Caco-2 (cell line): ENCODE results near the gene DCPS. TPM values are rescaled to one million over a fixed set of nuclear protein-coding genes. Genes with fewer than 3 reads are reported as not detected.
"Not testable (repeated sequence)": the region's sequence is repeated elsewhere in the genome, so short reads cannot be mapped to it uniquely, and the experiment has no call there.

Experiments used
- BruUV-seq: library from RNA; stranded (reverse); fragments of 400-500 nt; replicated peaks from 2 replicates; lab custom pipeline; 2021; lab: Mats Ljungman, UMichigan
- CTCF ChIA-PET: fragments of 300-600 bp; sonication (Branson Sonifier 250); formaldehyde crosslinking; loops from one replicate; lab custom pipeline; 2022; ENCODE audit warnings: antibody characterized with exemption; lab: Charles Lee
- POLR2A ChIA-PET: fragments of 300-600 bp; sonication (Branson Sonifier 250); formaldehyde crosslinking; loops from one replicate; lab custom pipeline; 2022; ENCODE audit warnings: antibody characterized with exemption; lab: Charles Lee
- DNase-seq, 2 experiments: peaks; one replicate each; pipeline versions ENCODE4 v3.0.0 to v3.0.0-alpha.2; 2020 to 2022
- H3K27me3 ChIP-seq: replicated peaks from 2 replicates; pipeline ENCODE4 v1.6.0; 2011; ENCODE audit warnings: low read length; ENCODE audit not compliant: control insufficient read depth, insufficient read depth
- H3K36me3 ChIP-seq: 2 replicates; pipeline ENCODE4 v1.5.1; 2011; ENCODE audit warnings: low read length; ENCODE audit not compliant: control insufficient read depth, insufficient read depth
- H3K4me1 ChIP-seq: fragments of 250-450 bp; sonication (Bioruptor Pico); 2 replicates; pipeline ENCODE4 v1.5.1; 2020; ENCODE audit warnings: mild to moderate bottlenecking
- H3K4me3 ChIP-seq: 2 replicates; pipeline ENCODE4 v1.5.1; 2011; ENCODE audit warnings: low read depth, mild to moderate bottlenecking, control low read depth, low read length
- H3K9me3 ChIP-seq: fragments of 250-450 bp; sonication (Bioruptor Pico); 2 replicates; pipeline ENCODE4 v1.5.1; 2020; ENCODE audit warnings: mild to moderate bottlenecking, moderate library complexity
- H3K27ac Mint-ChIP-seq: one replicate; pipeline ENCODE4 v1.8.0; 2022; ENCODE audit warnings: mixed read lengths; ENCODE audit not compliant: unreplicated experiment
- H3K27me3 Mint-ChIP-seq: one replicate; pipeline ENCODE4 v1.8.0; 2022; ENCODE audit warnings: mixed read lengths; ENCODE audit not compliant: insufficient read depth, unreplicated experiment
- H3K36me3 Mint-ChIP-seq: one replicate; pipeline ENCODE4 v1.8.0; 2022; ENCODE audit warnings: mild to moderate bottlenecking, mixed read lengths; ENCODE audit not compliant: insufficient read depth, unreplicated experiment
- H3K4me1 Mint-ChIP-seq: one replicate; pipeline ENCODE4 v1.8.0; 2022; ENCODE audit warnings: low read depth, mixed read lengths; ENCODE audit not compliant: unreplicated experiment
- H3K4me3 Mint-ChIP-seq: one replicate; pipeline ENCODE4 v1.8.0; 2022; ENCODE audit warnings: mild to moderate bottlenecking, moderate library complexity, mixed read lengths; ENCODE audit not compliant: unreplicated experiment
- H3K9me3 Mint-ChIP-seq: one replicate; pipeline ENCODE4 v1.8.0; 2022; ENCODE audit warnings: mixed read lengths; ENCODE audit not compliant: unreplicated experiment
- intact Hi-C: fragments of 100-400 bp; cut with micrococcal nuclease; formaldehyde crosslinking; loops from one replicate; pipeline ENCODE4 v1.10.0; 2022; ENCODE audit not compliant: unreplicated experiment
- total RNA-seq: library from RNA; stranded (reverse); gene quantifications from 2 replicates; pipeline ENCODE4 v1.2.3, GENCODE V29; 2022
- TF ChIP-seq, protein P1 (sequence below), 2 experiments: fragments of 200-600 bp in 1 of 2; IDR thresholded peaks; 1 replicate in 1 of 2; 2 replicates in 1 of 2; pipeline versions ENCODE4 v1.5.1 to v1.8.0; 2011 to 2022; ENCODE audit warnings: antibody characterized with exemption in 1 of 2, control low read depth in 1 of 2, inconsistent platforms in 1 of 2, low read depth in 1 of 2, low read length in 1 of 2, mild to moderate bottlenecking in 1 of 2, moderate library complexity in 1 of 2; ENCODE audit not compliant: insufficient read depth in 1 of 2, severe bottlenecking in 1 of 2, unreplicated experiment in 1 of 2

Gene DCPS
- total RNA-seq, 1 experiment from 2014 or later, result 40.4 TPM

DNA sequence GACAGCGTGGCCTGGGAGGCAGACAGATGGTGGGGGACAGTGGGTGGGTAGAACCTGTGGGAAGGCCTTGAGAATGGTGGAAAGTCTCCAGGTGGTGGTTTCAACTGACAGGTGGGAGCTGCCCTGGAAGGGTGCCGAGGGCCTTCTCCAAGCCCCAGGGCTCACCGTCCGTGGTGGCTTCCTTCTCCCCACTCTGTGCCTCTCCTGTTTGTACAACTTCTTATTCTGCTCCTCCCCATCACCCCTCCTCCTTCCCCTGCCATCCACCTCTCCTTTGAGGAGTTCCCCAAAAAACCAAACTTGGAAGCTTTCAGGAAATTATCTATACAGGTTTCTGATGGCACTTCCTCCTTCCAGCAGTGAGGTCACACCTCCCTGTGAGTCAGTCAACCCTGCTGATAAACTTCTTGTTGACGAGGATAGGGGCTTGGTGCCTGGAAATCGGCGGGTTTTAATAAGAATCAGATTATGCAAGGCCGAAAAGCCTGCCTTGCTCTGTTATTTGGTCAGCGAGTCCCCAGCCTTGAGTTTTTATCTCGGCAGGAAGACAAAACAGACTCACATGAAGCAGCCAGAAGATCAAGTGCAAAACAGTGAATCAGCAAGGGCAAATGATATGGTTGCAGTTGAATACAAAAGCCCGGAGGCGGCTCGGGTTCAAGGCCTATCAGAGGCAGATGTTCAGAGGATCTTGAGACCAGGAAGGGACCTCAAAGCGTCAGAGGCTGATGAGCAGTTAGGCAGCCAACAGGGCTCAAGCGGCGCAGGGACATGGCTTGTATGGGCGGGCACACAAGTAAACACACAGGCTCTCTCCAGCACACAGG lies 42.1 kb downstream of the DCPS start:
- Mint-ChIP-seq H3K27ac (no peak overlapping the region), H3K4me1 (no peaks in the 10 kb centered on the region), H3K36me3 (peaks cover 16% of the 10 kb centered on the region), H3K9me3 (no peaks in the 10 kb centered on the region), H3K27me3 (no peaks in the 10 kb centered on the region), H3K4me3 (no peak overlapping the region)
- intact Hi-C loops, result no loop called here
- Histone ChIP-seq H3K36me3 (0 out of 2 replicates have a peak, but pooled peaks cover 2% of the 10 kb centered on the region), H3K4me1 (no peaks in the 10 kb centered on the region), H3K4me3 (no peak overlapping the region), H3K9me3 (no peaks in the 10 kb centered on the region), H3K27me3 (no peaks in the 10 kb centered on the region)
- ChIA-PET POLR2A (no interaction called here), CTCF (no interaction called here)
- BruUV-seq, result no TSS peak
- DNase-seq, result no peak
- TF ChIP-seq, protein P1, sequence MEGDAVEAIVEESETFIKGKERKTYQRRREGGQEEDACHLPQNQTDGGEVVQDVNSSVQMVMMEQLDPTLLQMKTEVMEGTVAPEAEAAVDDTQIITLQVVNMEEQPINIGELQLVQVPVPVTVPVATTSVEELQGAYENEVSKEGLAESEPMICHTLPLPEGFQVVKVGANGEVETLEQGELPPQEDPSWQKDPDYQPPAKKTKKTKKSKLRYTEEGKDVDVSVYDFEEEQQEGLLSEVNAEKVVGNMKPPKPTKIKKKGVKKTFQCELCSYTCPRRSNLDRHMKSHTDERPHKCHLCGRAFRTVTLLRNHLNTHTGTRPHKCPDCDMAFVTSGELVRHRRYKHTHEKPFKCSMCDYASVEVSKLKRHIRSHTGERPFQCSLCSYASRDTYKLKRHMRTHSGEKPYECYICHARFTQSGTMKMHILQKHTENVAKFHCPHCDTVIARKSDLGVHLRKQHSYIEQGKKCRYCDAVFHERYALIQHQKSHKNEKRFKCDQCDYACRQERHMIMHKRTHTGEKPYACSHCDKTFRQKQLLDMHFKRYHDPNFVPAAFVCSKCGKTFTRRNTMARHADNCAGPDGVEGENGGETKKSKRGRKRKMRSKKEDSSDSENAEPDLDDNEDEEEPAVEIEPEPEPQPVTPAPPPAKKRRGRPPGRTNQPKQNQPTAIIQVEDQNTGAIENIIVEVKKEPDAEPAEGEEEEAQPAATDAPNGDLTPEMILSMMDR (IDR thresholded peaks at IDR 0.05; ENCODE audit: insufficient read depth in 1 of 2, low read depth in 1 of 2, low read length in 1 of 2, severe bottlenecking in 1 of 2, unreplicated experiment in 1 of 2), result no peak

DNA sequence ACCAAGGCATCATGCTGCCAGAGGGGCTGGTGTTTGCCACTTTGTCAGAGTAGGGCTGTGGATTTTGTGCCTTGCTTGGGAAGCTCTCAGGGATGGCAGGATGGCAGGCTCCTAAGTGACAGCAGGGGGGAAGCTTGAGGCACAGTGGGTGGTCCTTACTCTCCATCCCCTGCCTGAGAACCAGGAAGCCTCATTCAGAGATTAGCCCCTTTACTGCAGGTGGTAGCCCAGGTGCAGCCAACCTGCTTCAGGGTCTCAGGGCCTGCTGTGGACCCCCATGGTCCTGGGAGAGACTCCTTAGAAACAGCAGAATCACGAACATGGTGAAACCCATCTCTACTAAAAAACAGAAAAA lies 42.7 kb downstream of the DCPS start:
- Histone ChIP-seq H3K4me1 (no peaks in the 10 kb centered on the region), H3K27me3 (no peaks in the 10 kb centered on the region), H3K4me3 (no peak overlapping the region), H3K9me3 (no peaks in the 10 kb centered on the region), H3K36me3 (0 out of 2 replicates have a peak, but pooled peaks cover 2% of the 10 kb centered on the region)
- intact Hi-C loops, result no loop called here
- no peak for DNase-seq
- Mint-ChIP-seq H3K27me3 (no peaks in the 10 kb centered on the region), H3K4me1 (no peaks in the 10 kb centered on the region), H3K27ac (no peak overlapping the region), H3K9me3 (no peaks in the 10 kb centered on the region), H3K36me3 (peaks cover 16% of the 10 kb centered on the region), H3K4me3 (no peak overlapping the region)
- ChIA-PET CTCF (no interaction called here), POLR2A (no interaction called here)
- TF ChIP-seq, protein P1 (IDR thresholded peaks at IDR 0.05; ENCODE audit: insufficient read depth in 1 of 2, low read depth in 1 of 2, low read length in 1 of 2, severe bottlenecking in 1 of 2, unreplicated experiment in 1 of 2), result no peak
- BruUV-seq, result no TSS peak

DNA sequence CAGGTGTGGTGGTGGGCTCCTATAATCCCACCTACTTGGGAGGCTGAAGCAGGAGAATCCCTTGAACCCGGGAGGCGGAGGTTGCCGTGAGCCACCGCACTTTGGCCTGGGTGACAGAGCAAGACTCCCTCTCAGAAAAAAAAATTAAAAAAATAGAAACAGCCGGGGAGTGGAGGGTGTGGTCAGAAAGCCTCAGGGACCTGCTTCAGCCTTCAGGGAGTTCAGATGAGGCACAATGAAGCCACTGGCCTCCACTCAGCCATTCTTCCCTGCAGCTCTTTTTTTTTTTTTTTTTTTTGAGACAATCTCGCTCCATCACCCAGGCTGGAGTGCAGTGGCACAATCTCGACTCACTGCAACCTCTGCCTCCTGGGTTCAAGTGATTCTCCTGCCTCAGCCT lies 43.1 kb downstream of the DCPS start:
- H3K36me3 ChIP-seq, H3K27me3 ChIP-seq, H3K4me1 ChIP-seq, H3K27me3 Mint-ChIP-seq, intact Hi-C loops, DNase-seq, H3K9me3 Mint-ChIP-seq, POLR2A ChIA-PET, BruUV-seq, H3K27ac Mint-ChIP-seq, H3K9me3 ChIP-seq, H3K4me3 Mint-ChIP-seq, H3K4me1 Mint-ChIP-seq, H3K4me3 ChIP-seq, CTCF ChIA-PET: not testable (repeated sequence)
- H3K36me3 Mint-ChIP-seq, result peaks cover 16% of the 10 kb centered on the region
